Stimulated activated effector memory CD8-positive, alpha-beta T cell treated with anti-CD3 and anti-CD28 coated beads, Interleukin-12 subunit alpha, Interleukin-12 subunit beta, amount 100 ng/mL, for 72 hours (primary cell): Measurements from ENCODE around the gene RAD9A.

ENCODE experiments used
- ATAC-seq: fragments of 150-1000 bp; cut with Tn5 transposase; 2 replicates; pipeline ENCODE4 v1.10.0; 2021
- DNase-seq, 2 donors: peaks; one replicate each; pipeline ENCODE4 v3.0.0; 2021 to 2022; ENCODE audit warnings: low spot score in 2 of 2
- H3K27ac Mint-ChIP-seq: one replicate; pipeline ENCODE4 v1.8.0; 2022; ENCODE audit warnings: mild to moderate bottlenecking, mixed read lengths
- H3K36me3 Mint-ChIP-seq: one replicate; pipeline ENCODE4 v1.8.0; 2022; ENCODE audit warnings: mild to moderate bottlenecking, mixed read lengths
- H3K4me1 Mint-ChIP-seq: one replicate; pipeline ENCODE4 v1.8.0; 2022; ENCODE audit warnings: mixed read lengths
- H3K4me3 Mint-ChIP-seq: one replicate; pipeline ENCODE4 v1.8.0; 2022; ENCODE audit warnings: mild to moderate bottlenecking, mixed read lengths
- H3K9me3 Mint-ChIP-seq: one replicate; pipeline ENCODE4 v1.8.0; 2022; ENCODE audit warnings: mixed read lengths

Gene RAD9A

DNA sequence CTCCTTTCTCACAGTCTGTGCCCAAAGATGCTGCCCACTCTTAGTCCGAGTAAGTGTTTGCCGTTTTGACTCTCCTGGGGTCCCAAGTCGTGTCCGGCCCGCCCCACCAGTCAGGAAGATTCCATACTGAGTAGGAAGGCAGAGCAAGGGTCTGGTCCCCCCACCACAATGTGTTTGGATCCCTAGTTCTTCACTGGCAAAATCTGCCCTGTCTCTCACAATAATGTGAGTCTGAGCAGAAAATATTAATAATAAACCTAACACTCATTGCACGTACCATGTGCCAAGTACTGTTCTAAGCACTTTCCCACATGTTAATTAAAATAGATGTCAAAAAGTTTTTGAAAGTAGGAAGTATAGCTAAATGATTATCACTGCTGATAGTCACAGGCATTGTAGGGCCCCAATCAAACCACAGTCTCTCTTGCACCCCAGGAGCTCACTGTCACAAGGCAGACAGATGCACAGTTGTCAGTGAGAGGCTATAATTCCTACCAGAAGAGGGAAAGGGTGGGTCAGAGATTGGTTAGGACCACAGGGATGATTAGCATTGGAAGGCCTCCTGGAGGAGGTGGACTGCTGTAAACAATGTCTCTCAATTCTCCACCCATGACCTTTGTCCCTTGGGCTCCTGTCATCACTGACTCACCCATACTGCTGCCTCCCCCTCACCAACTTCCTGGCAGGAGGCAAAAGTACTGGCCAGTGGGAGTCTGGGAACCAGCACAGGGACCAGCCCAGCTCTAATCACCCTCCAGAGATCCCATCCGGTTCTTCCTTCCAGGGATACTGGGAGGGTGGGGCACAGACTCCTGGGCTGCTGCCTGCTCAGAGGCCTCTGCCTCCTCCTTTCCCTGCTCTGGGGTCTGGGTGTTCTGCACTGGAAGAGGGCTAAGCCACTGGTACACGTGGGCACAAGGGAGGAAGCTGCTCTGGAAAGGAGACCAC lies 37.4 kb upstream of the RAD9A start:
- peak overlapping the region; percentile 87 for H3K4me3 Mint-ChIP-seq
- DNase-seq (no peak), ATAC-seq (no peak)
- H3K9me3 Mint-ChIP-seq: no peaks in the 10 kb centered on the region
- peaks cover 70% of the 10 kb centered on the region for H3K4me1 Mint-ChIP-seq
- peak overlapping the region; percentile 97 for H3K27ac Mint-ChIP-seq
- peaks cover 18% of the 10 kb centered on the region for H3K36me3 Mint-ChIP-seq

DNA sequence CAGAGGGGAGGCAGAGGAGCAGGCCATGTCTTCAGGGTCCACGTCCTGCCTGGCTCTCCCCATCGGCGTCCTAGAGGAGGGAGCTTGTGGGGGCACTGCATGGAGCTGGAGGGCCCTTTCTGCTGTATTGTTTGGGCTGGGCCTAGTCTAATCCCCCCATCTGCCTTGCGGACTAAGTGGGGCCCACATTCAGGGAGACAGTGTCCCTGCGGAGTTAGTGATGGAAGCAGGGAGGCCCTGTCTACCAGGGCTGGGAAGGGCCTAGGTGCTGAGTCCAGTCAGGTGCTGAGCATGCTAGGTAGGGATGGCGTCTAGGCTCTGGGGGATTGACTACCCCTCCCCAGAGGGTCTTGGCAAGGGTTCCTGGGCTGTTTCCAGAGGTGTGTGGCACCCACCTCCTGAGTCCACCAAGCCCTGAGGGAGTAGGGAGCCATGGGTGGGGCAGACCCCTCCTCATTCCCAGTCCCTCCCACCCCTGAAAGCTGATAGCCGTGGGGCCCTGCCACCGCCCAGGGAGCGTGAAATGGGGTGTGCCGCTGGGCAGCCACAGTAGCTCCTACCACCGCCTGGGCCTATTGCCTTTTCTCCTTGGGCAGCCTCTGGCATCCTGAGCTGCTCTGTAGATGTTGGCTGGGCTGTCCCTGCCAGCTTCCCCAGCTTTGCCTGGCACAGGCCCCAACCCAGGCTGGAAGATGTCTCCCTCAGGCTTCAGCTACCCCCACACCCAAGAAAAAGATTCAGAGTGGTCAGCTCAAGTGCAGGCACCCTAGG lies 36.6 kb upstream of the RAD9A start:
- peaks cover 63% of the 10 kb centered on the region for H3K4me1 Mint-ChIP-seq
- DNase-seq: no peak
- H3K27ac Mint-ChIP-seq: peak overlapping the region; percentile 97
- H3K9me3 Mint-ChIP-seq: no peaks in the 10 kb centered on the region
- ATAC-seq: no peak
- peaks cover 18% of the 10 kb centered on the region for H3K36me3 Mint-ChIP-seq
- peak overlapping the region; percentile 87 for H3K4me3 Mint-ChIP-seq

DNA sequence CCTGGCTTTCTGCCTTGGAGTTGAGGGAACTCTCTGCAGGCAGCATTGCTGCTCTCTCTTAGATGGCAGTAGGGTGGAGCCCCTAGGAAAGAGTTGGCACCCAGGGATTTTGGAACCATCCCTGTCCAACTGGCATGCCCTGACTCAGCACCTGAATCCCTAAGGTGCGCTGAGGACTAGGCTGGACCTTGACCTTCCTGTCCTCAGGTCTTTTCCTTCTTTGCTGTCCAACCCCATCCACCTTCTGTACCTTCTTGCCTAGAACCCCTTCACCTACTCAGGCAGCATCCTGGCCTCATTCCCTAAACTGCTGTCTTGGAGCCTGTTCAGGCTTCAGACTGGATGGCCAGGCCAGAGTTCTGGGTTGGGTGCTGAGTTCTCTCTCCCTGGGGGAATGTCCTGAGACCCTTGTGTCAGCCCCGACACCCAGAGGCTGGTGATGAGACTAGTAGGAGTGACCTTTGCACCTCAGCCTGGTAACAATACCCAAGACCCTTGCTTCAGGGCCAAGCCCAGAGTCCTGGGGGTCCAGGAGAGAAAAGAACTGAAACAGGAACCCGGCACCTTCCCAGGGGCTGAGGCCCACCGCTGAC lies 35.9 kb upstream of the RAD9A start:
- Mint-ChIP-seq H3K36me3 (peaks cover 18% of the 10 kb centered on the region), H3K9me3 (no peaks in the 10 kb centered on the region), H3K27ac (peak overlapping the region; percentile 97), H3K4me1 (peaks cover 62% of the 10 kb centered on the region), H3K4me3 (no peak overlapping the region)
- ATAC-seq (no peak), DNase-seq (no peak)

GRCh38 chr11:67356387-67356863 lies 35.4 kb upstream of the RAD9A start:
- ATAC-seq: no peak
- Mint-ChIP-seq H3K9me3 (no peaks in the 10 kb centered on the region), H3K4me1 (peaks cover 57% of the 10 kb centered on the region), H3K4me3 (peak overlapping the region; percentile 38), H3K36me3 (peaks cover 18% of the 10 kb centered on the region), H3K27ac (peak overlapping the region; percentile 97)
- no peak for DNase-seq

DNA sequence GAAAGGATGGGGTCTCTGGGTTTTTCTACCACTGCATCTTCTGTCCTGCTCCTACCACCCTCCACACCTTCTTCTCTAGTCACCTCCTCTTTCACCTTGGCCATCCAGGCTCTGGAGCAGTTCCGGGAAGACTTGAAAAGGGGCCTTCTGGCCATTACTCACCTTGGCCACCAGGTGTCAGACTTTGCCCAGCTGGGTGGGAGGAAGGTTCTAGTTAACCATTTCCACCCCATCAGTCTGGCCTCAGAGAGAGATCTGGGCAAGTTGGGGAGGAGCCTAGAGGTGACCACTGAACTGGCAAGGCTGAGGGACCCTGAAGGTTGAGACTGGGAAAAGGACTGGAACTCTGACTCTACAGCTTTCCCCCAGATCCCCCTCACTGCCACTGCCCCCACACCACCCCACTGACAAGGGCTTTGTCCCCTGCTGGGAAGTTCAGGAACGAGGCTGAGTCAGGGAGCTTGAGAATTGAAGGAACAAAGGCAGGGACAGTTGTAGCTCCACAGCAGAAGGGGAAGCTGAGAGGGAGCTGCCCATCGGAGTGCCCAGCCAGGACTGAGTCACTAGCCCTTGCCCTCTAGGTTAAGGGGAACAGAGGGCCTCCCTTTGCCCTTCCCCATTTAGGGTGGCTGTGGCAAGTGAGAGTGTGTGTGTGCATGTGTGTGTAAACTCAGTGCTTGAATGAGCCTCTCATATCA lies 34.8 kb upstream of the RAD9A start:
- peak; percentile 12 for ATAC-seq
- peaks cover 56% of the 10 kb centered on the region for H3K4me1 Mint-ChIP-seq

GRCh38 chr11:67357831-67358670 lies 33.7 kb upstream of the RAD9A start:
- peaks cover 59% of the 10 kb centered on the region for H3K4me1 Mint-ChIP-seq
- H3K36me3 Mint-ChIP-seq: peaks cover 15% of the 10 kb centered on the region
- DNase-seq: no peak
- H3K9me3 Mint-ChIP-seq: no peaks in the 10 kb centered on the region
- no peak overlapping the region for H3K4me3 Mint-ChIP-seq
- no peak overlapping the region for H3K27ac Mint-ChIP-seq
- ATAC-seq: no peak

More for the DNA sequence above, 34.8 kb upstream of the RAD9A start:
- peak overlapping the region; percentile 97 for H3K27ac Mint-ChIP-seq
- peaks cover 18% of the 10 kb centered on the region for H3K36me3 Mint-ChIP-seq
- H3K4me3 Mint-ChIP-seq: peak overlapping the region; percentile 38
- H3K9me3 Mint-ChIP-seq: no peaks in the 10 kb centered on the region
- peak; percentile 63 to 85 for DNase-seq

DNA sequence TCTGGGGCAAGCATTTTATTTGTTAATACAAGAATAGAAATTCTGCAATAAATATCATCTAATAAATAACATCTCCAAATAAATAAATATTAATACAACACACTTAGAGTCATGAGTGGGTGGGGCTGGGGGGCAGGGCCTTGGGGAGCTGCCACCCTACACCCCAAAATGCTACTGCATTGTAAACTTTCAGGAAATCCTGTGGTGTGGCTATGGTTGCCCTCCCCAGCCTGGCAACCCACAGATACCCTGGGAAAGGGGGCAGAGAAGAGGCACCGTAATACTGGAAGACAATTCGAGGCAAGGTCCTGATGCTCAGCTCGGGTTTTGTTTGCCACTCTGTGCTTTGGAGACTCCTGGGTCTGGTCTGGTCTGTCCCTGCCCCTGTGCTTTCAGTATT lies 27.6 kb upstream of the RAD9A start:
- peaks cover 12% of the 10 kb centered on the region for H3K36me3 Mint-ChIP-seq
- DNase-seq: no peak
- H3K27ac Mint-ChIP-seq: peak overlapping the region; percentile 29
- no peak for ATAC-seq
- peaks cover 69% of the 10 kb centered on the region for H3K4me1 Mint-ChIP-seq
- no peaks in the 10 kb centered on the region for H3K9me3 Mint-ChIP-seq
- no peak overlapping the region for H3K4me3 Mint-ChIP-seq

GRCh38 chr11:67364783-67365722 lies 26.7 kb upstream of the RAD9A start:
- peaks cover 78% of the 10 kb centered on the region for H3K4me1 Mint-ChIP-seq
- peak overlapping the region; percentile 29 for H3K27ac Mint-ChIP-seq

DNA sequence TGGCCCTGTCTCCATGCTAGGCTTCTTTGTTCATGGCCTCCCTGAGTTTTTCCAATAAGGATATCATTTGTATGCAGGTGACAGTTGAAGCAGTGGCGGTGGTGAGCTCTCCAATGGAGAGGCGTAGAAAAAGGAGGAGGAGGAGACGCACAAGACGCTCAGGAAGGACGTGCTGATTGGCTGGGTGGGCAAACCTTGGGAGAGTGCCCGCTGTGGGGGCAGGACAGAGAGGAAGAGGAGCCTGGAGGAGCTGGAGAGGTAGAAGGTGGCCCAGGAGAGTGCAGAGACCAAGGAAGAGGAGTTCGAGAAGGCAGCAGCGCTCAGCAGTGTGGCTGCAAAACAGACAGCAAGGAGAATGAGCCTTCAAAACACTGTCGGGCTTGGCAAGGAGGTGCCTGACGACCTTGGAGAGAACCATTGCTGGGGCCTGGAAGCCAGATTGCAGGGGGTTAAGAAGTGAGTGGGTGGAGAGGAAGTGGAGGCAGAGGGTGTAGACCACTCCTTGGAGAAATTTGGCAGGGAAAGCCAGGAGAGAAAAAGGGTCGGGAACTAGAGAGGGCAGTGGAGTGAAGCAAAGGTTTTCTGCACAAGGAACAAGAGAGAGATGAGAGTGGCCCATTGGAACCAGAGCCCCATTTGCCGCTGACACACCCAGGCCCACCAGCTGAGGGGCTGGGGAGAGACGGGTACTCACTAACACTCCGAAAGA lies 25.9 kb upstream of the RAD9A start:
- peak overlapping the region; percentile 29 for H3K27ac Mint-ChIP-seq
- H3K36me3 Mint-ChIP-seq: peaks cover 12% of the 10 kb centered on the region

More at GRCh38 chr11:67364783-67365722, 26.7 kb upstream of the RAD9A start:
- H3K4me3 Mint-ChIP-seq: no peak overlapping the region
- DNase-seq (no peak), ATAC-seq (no peak)
- H3K9me3 Mint-ChIP-seq: no peaks in the 10 kb centered on the region
- peaks cover 12% of the 10 kb centered on the region for H3K36me3 Mint-ChIP-seq

DNA sequence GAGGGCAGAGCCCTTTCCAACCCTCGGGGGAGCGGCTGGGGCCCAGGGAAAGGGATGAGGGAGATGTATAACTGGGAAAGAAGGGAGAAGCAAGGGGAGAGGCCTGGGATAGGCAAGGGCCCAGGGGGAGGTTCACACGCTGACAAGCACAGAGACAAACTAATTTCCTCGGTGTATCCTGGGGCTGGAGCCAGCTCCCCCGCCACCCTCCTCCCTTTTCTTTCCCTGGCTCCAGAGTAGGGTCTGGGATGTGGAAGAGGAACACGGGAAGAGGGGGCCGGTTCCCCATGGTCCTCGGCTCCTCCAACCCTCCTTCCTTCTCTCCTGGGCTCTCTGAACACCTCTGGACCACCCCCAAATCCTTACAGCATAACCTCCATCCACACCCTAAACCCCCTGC lies 25.2 kb upstream of the RAD9A start:
- Mint-ChIP-seq H3K36me3 (peaks cover 12% of the 10 kb centered on the region), H3K9me3 (no peaks in the 10 kb centered on the region), H3K27ac (peak overlapping the region; percentile 29), H3K4me1 (peaks cover 93% of the 10 kb centered on the region), H3K4me3 (no peak overlapping the region)
- ATAC-seq (no peak), DNase-seq (no peak)

More for the DNA sequence above, 25.9 kb upstream of the RAD9A start:
- ATAC-seq: no peak
- Mint-ChIP-seq H3K4me3 (no peak overlapping the region), H3K4me1 (peaks cover 86% of the 10 kb centered on the region), H3K9me3 (no peaks in the 10 kb centered on the region)
- no peak for DNase-seq

DNA sequence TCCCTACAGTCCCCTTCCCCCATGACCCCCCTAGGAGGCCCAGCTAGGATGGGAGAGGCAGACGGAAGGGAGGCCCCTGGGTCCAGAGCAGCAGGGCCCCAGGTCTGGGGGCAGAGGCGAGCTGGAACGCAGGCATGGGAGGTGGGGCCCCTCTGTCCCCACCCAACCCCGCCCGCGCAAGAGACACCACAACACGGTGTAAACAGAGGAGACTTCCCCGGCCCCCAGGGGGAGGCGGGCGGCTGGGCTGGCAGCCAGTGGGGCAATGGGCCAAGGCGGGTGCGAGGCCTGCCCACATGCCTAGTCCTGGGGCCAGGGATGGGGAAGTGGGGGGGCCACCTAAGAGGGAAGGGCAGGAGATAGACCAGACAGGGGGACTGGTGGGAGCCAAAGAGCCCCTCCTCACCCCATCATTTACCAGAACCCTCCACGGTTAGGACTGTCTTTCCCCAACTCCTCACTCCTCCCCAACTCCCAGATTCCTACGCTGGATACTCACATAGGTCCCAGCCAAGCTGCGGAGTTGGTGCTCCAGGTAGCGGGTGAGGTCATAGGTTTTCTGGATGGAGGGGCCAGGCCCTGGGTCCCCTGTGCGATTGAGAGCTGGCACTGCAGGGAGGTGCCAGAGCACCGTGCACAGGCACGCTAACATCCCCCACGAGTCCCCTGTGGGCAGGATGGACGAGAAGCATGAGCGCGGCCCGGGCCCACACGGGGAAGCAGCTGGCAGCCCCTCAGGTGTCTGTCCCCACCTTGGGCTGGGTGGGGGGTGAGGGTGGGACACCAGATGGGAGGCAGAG lies 24.6 kb upstream of the RAD9A start:
- peaks cover 93% of the 10 kb centered on the region for H3K4me1 Mint-ChIP-seq
- ATAC-seq (no peak), DNase-seq (no peak)
- peak overlapping the region; percentile 17 for H3K4me3 Mint-ChIP-seq
- H3K27ac Mint-ChIP-seq: no peak overlapping the region
- H3K9me3 Mint-ChIP-seq: no peaks in the 10 kb centered on the region
- H3K36me3 Mint-ChIP-seq: peaks cover 17% of the 10 kb centered on the region

DNA sequence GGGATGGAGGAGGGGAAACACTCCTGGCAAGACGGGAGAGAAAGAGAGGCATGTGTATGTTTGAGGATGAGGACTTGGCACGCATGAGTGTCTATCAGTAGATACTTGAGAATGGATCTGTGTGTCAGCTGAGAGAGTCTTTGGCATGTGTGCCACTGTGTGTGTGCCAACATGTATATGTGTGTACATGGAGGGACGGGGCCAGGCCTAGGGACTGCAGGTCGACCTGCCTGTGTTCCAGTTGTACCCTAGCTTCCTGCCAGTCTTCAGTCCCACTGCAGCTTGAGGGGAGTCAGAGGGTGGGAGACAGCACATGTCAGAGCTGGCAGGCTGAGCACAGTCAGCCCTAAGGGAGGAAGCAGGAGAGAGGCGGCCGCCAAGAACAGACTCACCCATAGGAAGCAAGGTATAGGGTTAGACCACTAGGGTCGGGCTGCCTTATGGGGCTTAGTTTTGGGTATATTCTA lies 24.0 kb upstream of the RAD9A start:
- Mint-ChIP-seq H3K4me3 (peak overlapping the region; percentile 17), H3K36me3 (peaks cover 17% of the 10 kb centered on the region), H3K9me3 (no peaks in the 10 kb centered on the region), H3K27ac (peak overlapping the region; percentile 32), H3K4me1 (peaks cover 87% of the 10 kb centered on the region)
- ATAC-seq: no peak
- DNase-seq: no peak
